ENCODE results near the gene EGFLAM.

- TF ChIP-seq CTCF (conservative IDR thresholded peaks at IDR 0.05; ENCODE audit: low read depth in 2 of 2) (no peak), EZH2 (IDR thresholded peaks at IDR 0.05; ENCODE audit: low read depth, unreplicated experiment) (no peak), JUNB (IDR thresholded peaks at IDR 0.05; ENCODE audit: unreplicated experiment) (no peak), POLR2AphosphoS5 (IDR thresholded peaks at IDR 0.05; ENCODE audit: low read depth) (no peak), EZH2phosphoT487 (IDR thresholded peaks at IDR 0.05; ENCODE audit: unreplicated experiment) (no peak), REST (IDR thresholded peaks at IDR 0.05; ENCODE audit: unreplicated experiment) (no peak), STAT1 (IDR thresholded peaks at IDR 0.05; ENCODE audit: unreplicated experiment) (no peak)
Measured at GRCh38 chr5:38346593-38346992, 88.2 kb downstream of the EGFLAM start.

Measured in GM23338 (cell line).